ENCODE results near the gene CHD9.

Gene CHD9

GRCh38 chr16:53064081-53064578 is 9.3 kb downstream of the CHD9 start:
- in situ Hi-C loops (cut with HindIII; ENCODE audit: low sequenced_read_pairs) = no loop called here
- no peak for TF ChIP-seq CTCF (IDR thresholded peaks at IDR 0.05; ENCODE audit: low read depth, low read length, missing control alignments)
- no peak for DNase-seq (ENCODE audit: low read depth)
- H3K4me3 ChIP-seq (ENCODE audit: low read depth, low read length) = no peak overlapping the region

GRCh38 chr16:53065461-53066061 is 10.8 kb downstream of the CHD9 start:
- in situ Hi-C loops (cut with HindIII; ENCODE audit: low sequenced_read_pairs) = no loop called here
- no peak for TF ChIP-seq CTCF (IDR thresholded peaks at IDR 0.05; ENCODE audit: low read depth, low read length, missing control alignments)
- no peak for DNase-seq (ENCODE audit: low read depth)
- no peak overlapping the region for H3K4me3 ChIP-seq (ENCODE audit: low read depth, low read length)

GRCh38 chr16:53067675-53068074 is 12.9 kb downstream of the CHD9 start:
- no peak for DNase-seq (ENCODE audit: low read depth)
- no peak for TF ChIP-seq CTCF (IDR thresholded peaks at IDR 0.05; ENCODE audit: low read depth, low read length, missing control alignments)
- in situ Hi-C loops (cut with HindIII; ENCODE audit: low sequenced_read_pairs) = no loop called here

GRCh38 chr16:53068423-53068833 is 13.6 kb downstream of the CHD9 start:
- no peak for DNase-seq (ENCODE audit: low read depth)
- TF ChIP-seq CTCF (IDR thresholded peaks at IDR 0.05; ENCODE audit: low read depth, low read length, missing control alignments) = no peak
- in situ Hi-C loops (cut with HindIII; ENCODE audit: low sequenced_read_pairs) = no loop called here

More at GRCh38 chr16:53067675-53068074, 12.9 kb downstream of the CHD9 start:
- H3K4me3 ChIP-seq (ENCODE audit: low read depth, low read length) = no peak overlapping the region

GRCh38 chr16:53069772-53070171 is 15.0 kb downstream of the CHD9 start:
- in situ Hi-C loops (cut with HindIII; ENCODE audit: low sequenced_read_pairs) = no loop called here
- DNase-seq (ENCODE audit: low read depth) = no peak
- no peak overlapping the region for H3K4me3 ChIP-seq (ENCODE audit: low read depth, low read length)
- no peak for TF ChIP-seq CTCF (IDR thresholded peaks at IDR 0.05; ENCODE audit: low read depth, low read length, missing control alignments)

More at GRCh38 chr16:53068423-53068833, 13.6 kb downstream of the CHD9 start:
- no peak overlapping the region for H3K4me3 ChIP-seq (ENCODE audit: low read depth, low read length)

- H3K4me3 ChIP-seq (ENCODE audit: low read depth, low read length) = no peak overlapping the region
- no peak for TF ChIP-seq CTCF (IDR thresholded peaks at IDR 0.05; ENCODE audit: low read depth, low read length, missing control alignments)
- in situ Hi-C loops (cut with HindIII; ENCODE audit: low sequenced_read_pairs) = no loop called here
These were observed 17.0 kb downstream of the CHD9 start for GRCh38 chr16:53071748-53072301.

More at GRCh38 chr16:53071748-53072301, 17.0 kb downstream of the CHD9 start:
- DNase-seq (ENCODE audit: low read depth) = no peak
